Measurements from ENCODE around the gene CHD9. TPM values are rescaled to one million over a fixed set of nuclear protein-coding genes. Genes with fewer than 3 reads are reported as not detected.

CHD9 gene
- total RNA-seq, 2 donors from 2014 or later = 39.2 to 66.1 TPM

DNA sequence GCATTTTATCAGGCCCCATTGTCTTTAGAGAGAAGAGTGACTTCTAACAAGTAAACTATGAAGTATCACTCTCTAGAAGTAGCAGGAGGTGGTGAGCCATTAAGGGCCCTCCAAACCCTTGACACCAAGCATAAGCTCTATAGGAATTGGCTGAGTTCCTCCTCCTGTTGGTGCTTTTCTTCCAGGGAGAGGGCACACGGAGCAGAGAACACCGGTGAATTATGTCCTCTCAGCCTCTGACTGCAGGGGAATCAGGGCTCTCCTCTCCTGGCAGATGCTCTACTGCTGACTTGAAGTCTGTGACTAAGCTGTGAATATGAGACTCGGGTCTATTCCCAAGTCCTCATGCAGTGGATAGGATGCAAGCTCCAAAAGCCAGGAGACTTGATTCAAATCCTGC lies 32.3 kb downstream of the CHD9 start:
- Histone ChIP-seq H3K9me3 (no peaks in the 10 kb centered on the region), H3K9ac (ENCODE audit: low read depth in 2 of 2, low read length in 2 of 2) (no peak overlapping the region), H3K4me1 (peaks cover 16% of the 10 kb centered on the region), H3K36me3 (no peaks in the 10 kb centered on the region), H3K4me3 (no peak overlapping the region), H3K27me3 (no peaks in the 10 kb centered on the region), H3K27ac (no peak overlapping the region)
- TF ChIP-seq, protein P1, sequence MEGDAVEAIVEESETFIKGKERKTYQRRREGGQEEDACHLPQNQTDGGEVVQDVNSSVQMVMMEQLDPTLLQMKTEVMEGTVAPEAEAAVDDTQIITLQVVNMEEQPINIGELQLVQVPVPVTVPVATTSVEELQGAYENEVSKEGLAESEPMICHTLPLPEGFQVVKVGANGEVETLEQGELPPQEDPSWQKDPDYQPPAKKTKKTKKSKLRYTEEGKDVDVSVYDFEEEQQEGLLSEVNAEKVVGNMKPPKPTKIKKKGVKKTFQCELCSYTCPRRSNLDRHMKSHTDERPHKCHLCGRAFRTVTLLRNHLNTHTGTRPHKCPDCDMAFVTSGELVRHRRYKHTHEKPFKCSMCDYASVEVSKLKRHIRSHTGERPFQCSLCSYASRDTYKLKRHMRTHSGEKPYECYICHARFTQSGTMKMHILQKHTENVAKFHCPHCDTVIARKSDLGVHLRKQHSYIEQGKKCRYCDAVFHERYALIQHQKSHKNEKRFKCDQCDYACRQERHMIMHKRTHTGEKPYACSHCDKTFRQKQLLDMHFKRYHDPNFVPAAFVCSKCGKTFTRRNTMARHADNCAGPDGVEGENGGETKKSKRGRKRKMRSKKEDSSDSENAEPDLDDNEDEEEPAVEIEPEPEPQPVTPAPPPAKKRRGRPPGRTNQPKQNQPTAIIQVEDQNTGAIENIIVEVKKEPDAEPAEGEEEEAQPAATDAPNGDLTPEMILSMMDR (IDR thresholded peaks at IDR 0.05) = no peak
- DNase-seq = no peak
- intact Hi-C loops (cut with DNase I) = no loop called here

DNA sequence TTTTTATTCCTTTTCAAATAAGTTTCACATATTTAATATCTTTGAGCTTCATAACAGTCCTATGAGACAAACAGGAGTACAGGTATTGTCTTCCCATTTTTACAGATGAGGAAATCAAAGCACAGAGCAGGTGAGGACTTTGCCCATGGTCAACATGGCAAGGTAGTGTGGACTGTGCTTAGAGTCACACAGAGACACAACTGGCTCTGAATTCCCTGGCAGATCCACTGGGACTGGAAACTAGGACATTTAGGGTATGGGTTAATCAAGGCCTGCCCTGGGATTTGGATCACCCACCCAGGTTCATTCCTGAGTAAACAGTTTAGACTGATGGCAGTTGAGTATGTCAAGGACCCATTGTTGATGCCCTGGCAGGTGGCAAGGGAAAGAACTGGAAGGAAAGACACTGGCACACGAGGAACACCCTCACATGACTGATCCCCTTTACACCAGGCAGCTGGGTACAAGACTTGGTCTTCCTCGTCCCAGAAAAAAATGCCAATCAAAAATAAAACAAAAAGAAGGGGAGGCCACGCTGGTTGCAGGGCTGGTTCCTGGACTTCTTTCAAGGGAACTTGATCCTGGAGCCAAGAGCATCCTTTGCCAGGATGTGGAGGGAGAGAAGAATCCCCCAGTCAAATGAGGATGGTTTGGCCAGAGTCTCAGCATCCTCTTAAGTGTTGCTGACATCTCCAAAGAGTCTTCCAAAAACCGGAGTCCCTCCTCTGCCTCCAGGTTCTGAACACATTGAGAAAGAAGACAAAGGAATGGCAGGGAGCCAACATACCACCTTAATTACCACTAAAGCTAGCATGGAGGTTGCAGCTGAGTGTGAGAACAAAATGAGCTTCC lies 34.9 kb downstream of the CHD9 start:
- Histone ChIP-seq H3K27ac (peak overlapping the region; percentile 56), H3K27me3 (no peaks in the 10 kb centered on the region), H3K36me3 (no peaks in the 10 kb centered on the region), H3K9me3 (no peaks in the 10 kb centered on the region), H3K4me1 (peaks cover 28% of the 10 kb centered on the region), H3K4me3 (no peak overlapping the region), H3K9ac (ENCODE audit: low read depth in 2 of 2, low read length in 2 of 2) (peak overlapping the region in 1 of 2 donors; percentile 66)
- intact Hi-C loops (cut with DNase I) = no loop called here
- DNase-seq = no peak
- TF ChIP-seq, protein P1 (IDR thresholded peaks at IDR 0.05) = no peak

DNA sequence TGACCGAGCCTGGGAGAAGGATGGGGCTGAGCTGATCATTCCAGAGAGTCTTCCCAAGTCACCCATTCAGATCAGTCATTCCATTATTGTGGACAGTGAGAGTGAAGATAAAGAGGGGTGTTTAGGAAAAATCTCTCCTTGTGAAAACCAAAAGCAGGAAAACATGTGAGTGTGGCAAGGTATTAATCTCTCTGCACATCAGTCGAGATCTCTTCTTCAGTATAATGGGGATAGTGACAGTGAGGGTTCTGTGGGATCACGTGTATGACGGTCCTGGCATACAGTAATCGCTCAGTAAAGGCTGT lies 35.4 kb downstream of the CHD9 start:
- Histone ChIP-seq H3K9me3 (no peaks in the 10 kb centered on the region), H3K4me1 (peaks cover 28% of the 10 kb centered on the region), H3K9ac (ENCODE audit: low read depth in 2 of 2, low read length in 2 of 2) (peak overlapping the region in 1 of 2 donors; percentile 66), H3K27me3 (no peaks in the 10 kb centered on the region), H3K27ac (peak overlapping the region; percentile 56), H3K4me3 (no peak overlapping the region), H3K36me3 (no peaks in the 10 kb centered on the region)
- DNase-seq = no peak
- intact Hi-C loops (cut with DNase I) = no loop called here
- TF ChIP-seq, protein P1 (IDR thresholded peaks at IDR 0.05) = no peak

DNA sequence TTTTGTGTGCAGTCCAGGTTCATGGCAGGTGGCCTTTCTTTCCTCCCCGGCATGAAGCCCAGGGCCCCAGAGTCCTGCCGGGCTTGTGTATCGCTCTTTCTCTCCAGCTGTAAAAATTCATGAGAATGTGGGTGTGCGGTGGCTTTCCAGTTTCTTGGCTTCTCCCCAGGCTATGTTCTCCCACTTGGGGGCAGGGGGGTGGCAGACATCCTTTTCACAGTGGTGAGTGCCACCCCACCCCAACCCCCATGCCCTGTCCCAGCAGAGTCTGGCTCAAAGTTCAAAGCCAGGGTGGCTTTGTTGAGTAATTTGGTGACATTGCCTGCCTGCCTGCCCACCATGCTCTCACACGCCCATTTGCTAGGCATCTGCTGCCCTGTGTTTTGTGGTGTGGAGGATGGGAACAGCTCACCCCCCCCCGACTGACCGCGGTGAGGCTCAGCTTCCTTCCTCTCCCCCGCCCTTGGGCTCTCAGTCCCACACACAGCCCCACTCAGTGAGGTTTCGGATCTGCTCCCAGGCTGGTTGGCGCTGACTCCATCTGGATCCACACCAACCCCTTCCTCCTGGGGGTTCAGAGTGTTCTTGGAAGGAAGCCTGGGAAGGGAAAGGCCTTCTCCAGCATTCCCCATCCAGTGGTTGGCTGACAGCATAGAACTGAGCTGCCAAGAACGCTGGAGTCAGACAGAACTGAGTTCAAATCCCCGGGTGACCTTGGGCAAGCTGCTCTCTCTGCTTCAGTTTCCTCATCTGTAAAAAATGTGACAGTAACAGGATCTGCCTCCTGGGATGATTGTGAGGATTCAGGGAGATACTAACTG lies 36.0 kb downstream of the CHD9 start:
- TF ChIP-seq, protein P1 (IDR thresholded peaks at IDR 0.05) = no peak
- intact Hi-C loops (cut with DNase I) = no loop called here

DNA sequence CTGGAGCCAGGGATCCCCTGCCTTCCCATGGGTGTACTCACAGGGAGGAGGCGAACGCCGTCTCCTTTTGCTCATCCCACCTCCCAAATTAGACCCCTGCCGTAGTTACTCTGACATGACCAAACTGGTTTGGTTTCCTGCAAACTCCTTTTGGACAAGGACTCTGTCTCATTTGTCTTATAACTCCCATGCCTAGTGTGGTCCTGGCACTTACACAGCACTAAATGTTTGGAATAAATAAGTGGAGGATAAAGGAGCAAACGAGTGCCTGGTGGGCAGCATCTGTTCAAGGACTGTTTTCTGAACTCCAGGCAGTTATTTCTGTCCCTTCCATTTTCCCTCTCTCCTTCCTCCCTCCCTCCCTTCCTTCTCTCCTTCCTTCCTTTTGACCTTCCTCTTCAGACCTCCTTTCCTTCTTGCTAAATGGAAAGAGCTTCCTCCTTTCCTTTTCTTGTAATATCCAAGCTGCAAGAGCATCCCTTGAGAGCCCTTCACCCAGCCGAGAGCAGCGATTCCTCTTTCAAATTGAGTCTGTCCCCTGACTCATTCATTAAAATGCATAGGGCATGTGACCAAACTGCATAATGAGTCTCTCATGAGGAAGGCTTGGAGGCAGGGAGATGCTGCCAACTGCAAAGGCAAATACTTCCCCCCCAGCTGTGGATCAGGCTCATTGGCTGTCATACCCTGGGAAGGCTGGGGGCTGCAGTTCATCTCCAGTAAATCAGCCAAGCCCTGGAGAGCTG lies 36.8 kb downstream of the CHD9 start:
- H3K9ac ChIP-seq (ENCODE audit: low read depth in 2 of 2, low read length in 2 of 2) = peak overlapping the region in 1 of 2 donors; percentile 66
- H3K27me3 ChIP-seq = no peaks in the 10 kb centered on the region
- H3K4me1 ChIP-seq = peaks cover 28% of the 10 kb centered on the region
- H3K4me3 ChIP-seq = no peak overlapping the region
- H3K36me3 ChIP-seq = no peaks in the 10 kb centered on the region
- H3K9me3 ChIP-seq = no peaks in the 10 kb centered on the region
- peak; percentile 55 for DNase-seq
- H3K27ac ChIP-seq = peak overlapping the region; percentile 56
- intact Hi-C loops (cut with DNase I) = no loop called here
- TF ChIP-seq, protein P1 (IDR thresholded peaks at IDR 0.05) = no peak

More for the DNA sequence above, 36.0 kb downstream of the CHD9 start:
- DNase-seq = peak; percentile 79
- Histone ChIP-seq H3K9ac (ENCODE audit: low read depth in 2 of 2, low read length in 2 of 2) (peak overlapping the region in 1 of 2 donors; percentile 66), H3K36me3 (no peaks in the 10 kb centered on the region), H3K4me1 (peaks cover 28% of the 10 kb centered on the region), H3K9me3 (no peaks in the 10 kb centered on the region), H3K27me3 (no peaks in the 10 kb centered on the region), H3K27ac (peak overlapping the region; percentile 56), H3K4me3 (no peak overlapping the region)
